PC-9 (cell line): ENCODE data around the gene EPB41L3.

Source experiments
- CTCF ChIP-seq: fragments of 200-600 bp; sonication (generic); conservative IDR thresholded peaks from 2 replicates; pipeline ENCODE4 v1.6.1; 2017; ENCODE audit warnings: mixed run types, antibody characterized with exemption, mild to moderate bottlenecking, moderate library complexity
- EZH2 ChIP-seq: fragments of 200-600 bp; sonication (generic); IDR thresholded peaks from 2 replicates; pipeline ENCODE4 v1.8.0; 2017; ENCODE audit warnings: antibody characterized with exemption, low read depth

GRCh38 chr18:5449858-5450509 is 93.8 kb downstream of the EPB41L3 start:
- TF ChIP-seq CTCF (no peak), EZH2 (no peak)
